GM23338 (cell line): ENCODE measurements around the gene PROCR. TPM values are rescaled to one million over a fixed set of nuclear protein-coding genes. Genes with fewer than 3 reads are reported as not detected.

ENCODE experiments used
- ATAC-seq: fragments of 200-7000 bp; cut with Tn5 transposase; 3 replicates; pipeline ENCODE4 v1.9.1; 2020
- DNase-seq: peaks from one replicate; pipeline ENCODE4 v3.0.0-alpha.2; 2015; ENCODE audit warnings: low spot score
- H2AFZ ChIP-seq: fragments of 200-600 bp; sonication (generic); 2 replicates; pipeline ENCODE4 v1.8.0; 2016; ENCODE audit warnings: antibody characterized with exemption, mild to moderate bottlenecking, moderate library complexity
- H3F3A ChIP-seq: fragments of 200-600 bp; sonication (generic); replicated peaks from 2 replicates; pipeline ENCODE4 v1.8.0; 2017; ENCODE audit warnings: antibody characterized with exemption, mixed run types, low read depth
- H3K27ac ChIP-seq: fragments of 200-600 bp; sonication (generic); 2 replicates; pipeline ENCODE4 v1.6.1; 2016; ENCODE audit warnings: low read depth
- H3K27me3 ChIP-seq: fragments of 200-600 bp; sonication (generic); 2 replicates; pipeline ENCODE4 v1.8.0; 2016; ENCODE audit warnings: mild to moderate bottlenecking, mixed run types, moderate library complexity; ENCODE audit not compliant: insufficient read depth
- H3K36me3 ChIP-seq: fragments of 200-600 bp; sonication (generic); 2 replicates; pipeline ENCODE4 v1.8.0; 2016; ENCODE audit warnings: mild to moderate bottlenecking; ENCODE audit not compliant: insufficient read depth
- H3K4me1 ChIP-seq: fragments of 200-600 bp; sonication (generic); 2 replicates; pipeline ENCODE4 v1.8.0; 2016; ENCODE audit warnings: mild to moderate bottlenecking, moderate library complexity; ENCODE audit not compliant: insufficient read depth
- H3K4me2 ChIP-seq: fragments of 200-600 bp; sonication (generic); 2 replicates; pipeline ENCODE4 v1.7.1; 2017; ENCODE audit warnings: mixed run types
- H3K4me3 ChIP-seq: fragments of 200-600 bp; sonication (generic); 2 replicates; pipeline ENCODE4 v1.6.1; 2016; ENCODE audit warnings: mixed run types
- H3K79me2 ChIP-seq: fragments of 200-600 bp; sonication (generic); replicated peaks from 2 replicates; pipeline ENCODE4 v1.8.0; 2017; ENCODE audit warnings: mild to moderate bottlenecking; ENCODE audit not compliant: insufficient read depth
- H3K9me2 ChIP-seq: fragments of 200-600 bp; sonication (generic); 2 replicates; pipeline ENCODE4 v1.8.0; 2017; ENCODE audit not compliant: insufficient read depth
- H4K20me1 ChIP-seq: fragments of 200-600 bp; sonication (generic); replicated peaks from 2 replicates; pipeline ENCODE4 v1.8.0; 2017; ENCODE audit warnings: mild to moderate bottlenecking; ENCODE audit not compliant: insufficient read depth
- H3K27ac Mint-ChIP-seq: 2 replicates; pipeline ENCODE4 v1.8.0; 2020; ENCODE audit warnings: inconsistent platforms, mild to moderate bottlenecking, moderate library complexity, mixed read lengths
- H3K27me3 Mint-ChIP-seq: 3 replicates; pipeline ENCODE4 v1.8.0; 2022; ENCODE audit warnings: low read depth, mild to moderate bottlenecking, moderate library complexity, mixed read lengths, inconsistent platforms; ENCODE audit not compliant: insufficient read depth, poor library complexity
- H3K36me3 Mint-ChIP-seq: 3 replicates; pipeline ENCODE4 v1.8.0; 2021; ENCODE audit warnings: low read depth, mild to moderate bottlenecking, inconsistent platforms, moderate library complexity, mixed read lengths
- H3K4me1 Mint-ChIP-seq: 3 replicates; pipeline ENCODE4 v1.8.0; 2020; ENCODE audit warnings: mild to moderate bottlenecking, inconsistent platforms, mixed read lengths
- H3K4me3 Mint-ChIP-seq: 3 replicates; pipeline ENCODE4 v1.8.0; 2021; ENCODE audit warnings: moderate library complexity, mild to moderate bottlenecking, inconsistent platforms, mixed read lengths
- H3K9me3 Mint-ChIP-seq: 3 replicates; pipeline ENCODE4 v1.8.0; 2020; ENCODE audit warnings: moderate library complexity, mild to moderate bottlenecking, inconsistent platforms, mixed read lengths
- NANOG ChIP-seq: IDR thresholded peaks from 2 replicates; pipeline ENCODE4 v1.6.1; 2016; ENCODE audit warnings: antibody characterized with exemption, borderline replicate concordance
- ZNF114 ChIP-seq: fragments of 250-450 bp; sonication (Bioruptor Pico); IDR thresholded peaks from 2 replicates; pipeline ENCODE4 v1.5.0; 2020; ENCODE audit warnings: mild to moderate bottlenecking, moderate library complexity
- polyA plus RNA-seq: library from polyadenylated mRNA; unstranded; fragments of >200 nt; fragmentation: Nextera tagmentation; extraction: Ambion mirVana; gene quantifications from 2 replicates; pipeline ENCODE4 v1.2.1, GENCODE V29; 2016
- small RNA-seq: library from RNA; depleted of rRNA; stranded (forward); fragments of <200 nt; gene quantifications from one replicate; pipeline ENCODE3, GENCODE V24; 2014; ENCODE audit warnings: low replicate concordance
- total RNA-seq: library from RNA; depleted of rRNA; stranded (reverse); fragments of >200 nt; shearing (Covaris generic); gene quantifications from 2 replicates; pipeline ENCODE4 v1.2.3, GENCODE V29; 2014; rRNA removed
- TF ChIP-seq, protein P1 (sequence below), 2 experiments: fragments of 200-600 bp in 1 of 2; sonication (generic) in 1 of 2; conservative IDR thresholded peaks; 2 replicates each; pipeline versions ENCODE4 v1.5.1 to v1.6.1; 2016 to 2017; ENCODE audit warnings: antibody characterized with exemption in 2 of 2, low read depth in 2 of 2, mild to moderate bottlenecking in 2 of 2, moderate library complexity in 1 of 2
- TF ChIP-seq, protein P2 (sequence below): IDR thresholded peaks from 2 replicates; pipeline ENCODE4 v1.6.1; 2016; ENCODE audit warnings: antibody characterized with exemption
- TF ChIP-seq, protein P3 (sequence below): IDR thresholded peaks from one replicate; pipeline ENCODE4 v1.6.1; 2018; ENCODE audit warnings: antibody characterized with exemption; ENCODE audit not compliant: unreplicated experiment

PROCR gene
- total and polyA plus RNA-seq, 2 experiments from 2014 or later: 32.9 to 36.1 TPM

DNA sequence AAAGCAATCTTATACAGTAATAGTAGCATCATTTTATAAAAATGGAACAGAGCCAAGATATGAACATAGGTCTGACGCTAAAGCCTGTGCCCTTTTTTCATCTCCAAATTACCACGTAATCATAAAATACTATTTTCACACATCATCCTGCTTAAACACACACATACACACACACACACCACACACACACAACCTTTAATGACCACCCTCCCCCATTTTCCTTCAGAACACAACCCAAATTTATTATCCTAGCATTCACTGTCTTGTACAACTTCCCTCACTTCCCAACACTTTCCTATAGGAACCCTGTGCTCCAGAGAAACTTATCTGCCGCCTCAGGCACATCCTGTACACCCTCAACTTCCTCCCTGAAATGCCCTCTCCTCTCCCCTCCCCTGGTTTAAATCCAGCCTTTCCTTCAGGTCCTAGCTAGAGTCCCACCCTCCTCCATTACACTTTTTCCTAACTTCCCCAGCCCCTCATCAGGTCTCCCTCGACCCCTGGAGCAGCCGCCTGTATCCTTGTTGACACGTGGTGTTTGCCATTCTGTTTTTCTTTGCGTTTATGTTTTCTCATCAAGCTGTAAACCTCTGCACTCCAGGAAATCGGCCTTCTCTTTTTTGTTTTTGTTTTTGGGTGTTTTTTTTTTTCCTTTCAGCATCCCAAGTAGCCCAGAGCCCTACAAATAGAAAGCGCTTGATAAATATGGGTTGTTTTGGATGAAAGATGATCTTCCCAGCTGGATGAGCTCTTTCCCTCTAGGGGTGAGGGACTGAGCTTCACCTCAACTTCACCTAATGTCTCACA is 53.6 kb downstream of the PROCR start (continued):
- TF ChIP-seq, protein P1, sequence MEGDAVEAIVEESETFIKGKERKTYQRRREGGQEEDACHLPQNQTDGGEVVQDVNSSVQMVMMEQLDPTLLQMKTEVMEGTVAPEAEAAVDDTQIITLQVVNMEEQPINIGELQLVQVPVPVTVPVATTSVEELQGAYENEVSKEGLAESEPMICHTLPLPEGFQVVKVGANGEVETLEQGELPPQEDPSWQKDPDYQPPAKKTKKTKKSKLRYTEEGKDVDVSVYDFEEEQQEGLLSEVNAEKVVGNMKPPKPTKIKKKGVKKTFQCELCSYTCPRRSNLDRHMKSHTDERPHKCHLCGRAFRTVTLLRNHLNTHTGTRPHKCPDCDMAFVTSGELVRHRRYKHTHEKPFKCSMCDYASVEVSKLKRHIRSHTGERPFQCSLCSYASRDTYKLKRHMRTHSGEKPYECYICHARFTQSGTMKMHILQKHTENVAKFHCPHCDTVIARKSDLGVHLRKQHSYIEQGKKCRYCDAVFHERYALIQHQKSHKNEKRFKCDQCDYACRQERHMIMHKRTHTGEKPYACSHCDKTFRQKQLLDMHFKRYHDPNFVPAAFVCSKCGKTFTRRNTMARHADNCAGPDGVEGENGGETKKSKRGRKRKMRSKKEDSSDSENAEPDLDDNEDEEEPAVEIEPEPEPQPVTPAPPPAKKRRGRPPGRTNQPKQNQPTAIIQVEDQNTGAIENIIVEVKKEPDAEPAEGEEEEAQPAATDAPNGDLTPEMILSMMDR (conservative IDR thresholded peaks at IDR 0.05; ENCODE audit: low read depth in 2 of 2): no peak

DNA sequence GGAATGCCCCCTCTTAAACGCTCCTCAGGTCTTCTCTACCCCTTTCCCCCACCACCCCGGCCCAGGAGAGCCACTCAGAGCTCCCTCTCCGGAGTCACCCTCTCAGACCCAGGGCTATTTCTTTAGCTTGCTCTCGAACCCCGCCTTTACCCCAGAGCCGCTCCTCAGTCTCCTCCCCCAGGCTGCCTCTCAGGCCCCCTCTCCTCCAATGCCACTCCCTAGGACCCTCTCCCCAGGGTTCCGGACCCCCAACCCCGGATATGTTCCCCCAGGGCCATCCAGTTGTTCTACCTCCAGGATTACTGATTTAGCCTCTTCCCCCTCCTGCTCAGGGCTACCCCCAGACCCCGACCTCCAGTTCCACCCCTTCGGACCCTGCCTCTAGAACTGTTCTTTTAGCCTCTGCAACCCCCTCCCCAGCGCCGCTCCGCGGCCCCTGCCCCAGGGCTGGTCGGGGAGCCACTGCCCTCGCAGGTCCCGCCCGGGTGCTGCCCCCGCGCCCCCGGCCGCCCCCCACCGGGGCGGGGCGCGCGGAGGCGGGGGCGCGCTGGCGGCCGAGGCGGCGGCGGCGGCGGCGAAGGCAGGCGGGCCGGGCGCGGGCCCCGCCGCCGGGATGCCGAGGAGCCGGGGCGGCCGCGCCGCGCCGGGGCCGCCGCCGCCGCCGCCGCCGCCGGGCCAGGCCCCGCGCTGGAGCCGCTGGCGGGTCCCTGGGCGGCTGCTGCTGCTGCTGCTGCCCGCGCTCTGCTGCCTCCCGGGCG is 54.4 kb downstream of the PROCR start, which contains the start of gene MMP24:
MMP24 (plus strand) TSS at position 565 of the 758 bp plus-strand sequence; CDS start at position 614, 49 bp downstream.
- no peaks in the 10 kb centered on the region for H3K36me3 Mint-ChIP-seq
- no peaks in the 10 kb centered on the region for H3K9me2 ChIP-seq
- TF ChIP-seq, protein P2, sequence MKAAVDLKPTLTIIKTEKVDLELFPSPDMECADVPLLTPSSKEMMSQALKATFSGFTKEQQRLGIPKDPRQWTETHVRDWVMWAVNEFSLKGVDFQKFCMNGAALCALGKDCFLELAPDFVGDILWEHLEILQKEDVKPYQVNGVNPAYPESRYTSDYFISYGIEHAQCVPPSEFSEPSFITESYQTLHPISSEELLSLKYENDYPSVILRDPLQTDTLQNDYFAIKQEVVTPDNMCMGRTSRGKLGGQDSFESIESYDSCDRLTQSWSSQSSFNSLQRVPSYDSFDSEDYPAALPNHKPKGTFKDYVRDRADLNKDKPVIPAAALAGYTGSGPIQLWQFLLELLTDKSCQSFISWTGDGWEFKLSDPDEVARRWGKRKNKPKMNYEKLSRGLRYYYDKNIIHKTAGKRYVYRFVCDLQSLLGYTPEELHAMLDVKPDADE: no peak
- TF ChIP-seq, protein P1 (conservative IDR thresholded peaks at IDR 0.05; ENCODE audit: low read depth in 2 of 2): 0 out of 4 replicates have a peak, but pooled peaks of 1 of the 2 experiments have one; percentile 10
- TF ChIP-seq, protein P3, sequence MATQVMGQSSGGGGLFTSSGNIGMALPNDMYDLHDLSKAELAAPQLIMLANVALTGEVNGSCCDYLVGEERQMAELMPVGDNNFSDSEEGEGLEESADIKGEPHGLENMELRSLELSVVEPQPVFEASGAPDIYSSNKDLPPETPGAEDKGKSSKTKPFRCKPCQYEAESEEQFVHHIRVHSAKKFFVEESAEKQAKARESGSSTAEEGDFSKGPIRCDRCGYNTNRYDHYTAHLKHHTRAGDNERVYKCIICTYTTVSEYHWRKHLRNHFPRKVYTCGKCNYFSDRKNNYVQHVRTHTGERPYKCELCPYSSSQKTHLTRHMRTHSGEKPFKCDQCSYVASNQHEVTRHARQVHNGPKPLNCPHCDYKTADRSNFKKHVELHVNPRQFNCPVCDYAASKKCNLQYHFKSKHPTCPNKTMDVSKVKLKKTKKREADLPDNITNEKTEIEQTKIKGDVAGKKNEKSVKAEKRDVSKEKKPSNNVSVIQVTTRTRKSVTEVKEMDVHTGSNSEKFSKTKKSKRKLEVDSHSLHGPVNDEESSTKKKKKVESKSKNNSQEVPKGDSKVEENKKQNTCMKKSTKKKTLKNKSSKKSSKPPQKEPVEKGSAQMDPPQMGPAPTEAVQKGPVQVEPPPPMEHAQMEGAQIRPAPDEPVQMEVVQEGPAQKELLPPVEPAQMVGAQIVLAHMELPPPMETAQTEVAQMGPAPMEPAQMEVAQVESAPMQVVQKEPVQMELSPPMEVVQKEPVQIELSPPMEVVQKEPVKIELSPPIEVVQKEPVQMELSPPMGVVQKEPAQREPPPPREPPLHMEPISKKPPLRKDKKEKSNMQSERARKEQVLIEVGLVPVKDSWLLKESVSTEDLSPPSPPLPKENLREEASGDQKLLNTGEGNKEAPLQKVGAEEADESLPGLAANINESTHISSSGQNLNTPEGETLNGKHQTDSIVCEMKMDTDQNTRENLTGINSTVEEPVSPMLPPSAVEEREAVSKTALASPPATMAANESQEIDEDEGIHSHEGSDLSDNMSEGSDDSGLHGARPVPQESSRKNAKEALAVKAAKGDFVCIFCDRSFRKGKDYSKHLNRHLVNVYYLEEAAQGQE: peak; percentile 3
- no peak for TF ChIP-seq ZNF114 (CRISPR knock-in tag)
- no peak for TF ChIP-seq NANOG
- H3K4me3 ChIP-seq: peak within 1 kb of the TSS; percentile 75
- peaks cover 14% of the 10 kb centered on the region for H3K4me1 Mint-ChIP-seq
- H3K4me2 ChIP-seq: peak within 1 kb of the TSS; percentile 98
- H4K20me1 ChIP-seq: peaks cover 4% of the 10 kb centered on the region; the same call in 1 of the 2 replicates
- H3K4me3 Mint-ChIP-seq: peak within 1 kb of the TSS; percentile 81
- 0 out of 2 replicates have a peak, but pooled peaks cover 9% of the 10 kb centered on the region for H3F3A ChIP-seq
- peaks cover 33% of the 10 kb centered on the region for H3K4me1 ChIP-seq
- H3K79me2 ChIP-seq: peaks cover 3% of the 10 kb centered on the region; the same call in 1 of the 2 replicates
- H2AFZ ChIP-seq: peak within 1 kb of the TSS; percentile 97
- H3K27ac ChIP-seq: 0 out of 2 replicates have a peak within 1 kb of the TSS, but pooled peaks have one; percentile 23
- H3K27me3 ChIP-seq: peaks cover 10% of the 10 kb centered on the region; the same call in 1 of the 2 replicates
- H3K27me3 Mint-ChIP-seq: peaks cover 17% of the 10 kb centered on the region
- ATAC-seq (peak; percentile 80), DNase-seq (peak; percentile 65)
- no peaks in the 10 kb centered on the region; the same call in 1 of the 3 replicates for H3K9me3 Mint-ChIP-seq
- H3K36me3 ChIP-seq: no peaks in the 10 kb centered on the region
- no peak within 1 kb of the TSS for H3K27ac Mint-ChIP-seq

Small RNAs within 50 kb of the gene (small RNA-seq; reads per million reads assigned to genes)
- gene MT1P3 (not detected), gene RNA5SP483 (not detected)

Other genes starting within 250 kb of the PROCR start
- 47.5 and 63.3 TPM in 2 replicates for gene GSS, start 216.3 kb upstream of the PROCR start, total RNA-seq
- 31.4 and 34.0 TPM in 2 replicates for gene GSS, start 216.3 kb upstream of the PROCR start, polyA plus RNA-seq
- gene MYH7B, start 216.2 kb upstream of the PROCR start, total RNA-seq: 0.10 and 0.78 TPM in 2 replicates
- 1.0 and 1.1 TPM in 2 replicates for gene MYH7B, start 216.2 kb upstream of the PROCR start, polyA plus RNA-seq
- 74.1 and 89.5 TPM in 2 replicates for gene TRPC4AP, start 79.3 kb upstream of the PROCR start, total RNA-seq
- gene TRPC4AP, start 79.3 kb upstream of the PROCR start, polyA plus RNA-seq: 47.5 and 48.8 TPM in 2 replicates
- 20.7 and 25.3 TPM in 2 replicates for gene EDEM2, start 24.7 kb upstream of the PROCR start, total RNA-seq
- gene EDEM2, start 24.7 kb upstream of the PROCR start, polyA plus RNA-seq: 13.9 and 14.2 TPM in 2 replicates
- 24.5 and 27.3 TPM in 2 replicates for gene MMP24, start 54.6 kb downstream of the PROCR start, total RNA-seq
- gene MMP24, start 54.6 kb downstream of the PROCR start, polyA plus RNA-seq: 1.8 and 2.0 TPM in 2 replicates
- 10.5 and 14.6 TPM in 2 replicates for gene MMP24OS, start 106.0 kb downstream of the PROCR start, total RNA-seq
- 25.4 and 31.6 TPM in 2 replicates for gene MMP24OS, start 106.0 kb downstream of the PROCR start, polyA plus RNA-seq
- 149 and 152 TPM in 2 replicates for gene EIF6, start 112.7 kb downstream of the PROCR start, total RNA-seq
- gene EIF6, start 112.7 kb downstream of the PROCR start, polyA plus RNA-seq: 215 and 220 TPM in 2 replicates
- gene FAM83C, start 120.4 kb downstream of the PROCR start, total RNA-seq: 0.10 TPM in 1 of 2 replicates, not detected in the other
- not detected in 2 replicates for gene FAM83C, start 120.4 kb downstream of the PROCR start, polyA plus RNA-seq
- 46.9 and 67.8 TPM in 2 replicates for gene UQCC1, start 239.9 kb downstream of the PROCR start, total RNA-seq
- 25.0 and 25.1 TPM in 2 replicates for gene UQCC1, start 239.9 kb downstream of the PROCR start, polyA plus RNA-seq